ENCODE results near the gene PMS1.

PMS1 gene

GRCh38 chr2:189901664-189902063 is 117.4 kb downstream of the PMS1 start:
- peaks cover 13% of the 10 kb centered on the region for H3K27me3 Mint-ChIP-seq (ENCODE audit: low read depth)
- no peaks in the 10 kb centered on the region for H3K36me3 Mint-ChIP-seq (ENCODE audit: low read depth)
- H3K4me1 Mint-ChIP-seq (ENCODE audit: low read depth), result no peaks in the 10 kb centered on the region
- no peaks in the 10 kb centered on the region for H3K9me3 Mint-ChIP-seq
- H3K4me3 Mint-ChIP-seq, result no peak overlapping the region
- no peak overlapping the region for H3K27ac Mint-ChIP-seq

GRCh38 chr2:189913821-189914220 is 129.6 kb downstream of the PMS1 start:
- Mint-ChIP-seq H3K9me3 (no peaks in the 10 kb centered on the region), H3K27ac (no peak overlapping the region), H3K4me3 (no peak overlapping the region), H3K36me3 (ENCODE audit: low read depth) (no peaks in the 10 kb centered on the region), H3K27me3 (ENCODE audit: low read depth) (peaks cover 13% of the 10 kb centered on the region), H3K4me1 (ENCODE audit: low read depth) (no peaks in the 10 kb centered on the region)

GRCh38 chr2:189916651-189917050 is 132.4 kb downstream of the PMS1 start:
- Mint-ChIP-seq H3K4me3 (no peak overlapping the region), H3K4me1 (ENCODE audit: low read depth) (no peaks in the 10 kb centered on the region), H3K27ac (no peak overlapping the region), H3K36me3 (ENCODE audit: low read depth) (no peaks in the 10 kb centered on the region), H3K9me3 (no peaks in the 10 kb centered on the region), H3K27me3 (ENCODE audit: low read depth) (peaks cover 18% of the 10 kb centered on the region)

Data from T-helper 1 cell treated with Interleukin-12 subunit alpha and Interleukin-12 subunit beta and Interleukin-4 antibody, amounts not matched to agents 30 μg/mL and 1 μg/mL, for 36 hours (primary cell).